HG02678 (cell line): ENCODE measurements around the gene SSBP2.
"Not testable (repeated sequence)": the region's sequence is repeated elsewhere in the genome, so short reads cannot be mapped to it uniquely, and the experiment has no call there.

ENCODE experiments used
- ATAC-seq: cut with Tn5 transposase; IDR thresholded peaks from one replicate; pipeline ENCODE4 v1.9.1; 2021; ENCODE audit warnings: mild to moderate bottlenecking, moderate library complexity; ENCODE audit not compliant: unreplicated experiment

The SSBP2 gene

DNA sequence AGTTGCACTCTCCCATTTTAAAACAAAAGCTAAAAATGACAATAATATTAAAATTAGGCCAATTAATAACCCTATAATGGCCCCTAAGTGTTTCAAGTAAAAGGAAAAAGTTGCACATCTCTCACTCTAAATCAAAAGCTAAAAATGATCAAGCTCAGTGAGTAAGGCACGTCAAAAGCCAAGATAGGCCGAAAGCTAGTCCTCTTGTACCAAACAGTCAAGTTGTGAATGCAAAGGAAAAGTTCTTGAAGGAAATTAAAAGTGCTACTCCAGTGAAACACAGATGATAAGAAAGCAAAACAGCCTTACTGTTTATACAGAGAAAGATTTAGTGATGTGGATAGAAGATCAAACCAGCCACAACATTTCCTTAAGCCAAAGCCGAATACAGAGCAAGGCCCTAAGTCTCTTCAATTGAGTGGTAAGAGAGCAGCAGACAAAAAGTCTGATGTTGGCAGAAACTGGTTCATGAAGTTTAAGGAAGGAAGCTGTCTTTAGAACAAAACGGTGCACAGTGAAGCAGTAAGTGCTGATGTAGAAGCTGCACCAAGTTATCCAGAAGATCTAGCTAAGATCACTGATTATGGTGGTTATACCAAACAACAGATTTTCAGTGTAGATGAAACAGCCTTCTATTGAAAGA is 212.9 kb downstream of the SSBP2 start:
- no peak for ATAC-seq

DNA sequence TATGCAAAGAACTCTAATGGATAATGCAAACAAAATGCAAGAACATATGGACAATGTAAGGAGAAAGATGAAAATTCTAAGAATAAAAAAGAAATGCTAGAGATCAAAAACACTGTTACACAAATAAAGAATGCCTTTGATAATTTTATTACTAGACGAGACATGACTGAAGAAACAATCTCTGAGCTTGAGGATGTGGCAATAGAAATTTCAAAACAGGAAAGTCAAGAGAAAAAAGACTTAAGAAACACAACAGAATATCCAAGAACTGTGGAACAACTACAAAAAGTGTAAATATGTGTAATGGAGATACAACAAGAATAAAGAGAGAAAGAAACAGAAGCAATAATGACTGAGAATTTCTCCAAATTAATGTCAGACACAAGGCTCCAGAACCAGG is 216.5 kb downstream of the SSBP2 start:
- no peak for ATAC-seq

DNA sequence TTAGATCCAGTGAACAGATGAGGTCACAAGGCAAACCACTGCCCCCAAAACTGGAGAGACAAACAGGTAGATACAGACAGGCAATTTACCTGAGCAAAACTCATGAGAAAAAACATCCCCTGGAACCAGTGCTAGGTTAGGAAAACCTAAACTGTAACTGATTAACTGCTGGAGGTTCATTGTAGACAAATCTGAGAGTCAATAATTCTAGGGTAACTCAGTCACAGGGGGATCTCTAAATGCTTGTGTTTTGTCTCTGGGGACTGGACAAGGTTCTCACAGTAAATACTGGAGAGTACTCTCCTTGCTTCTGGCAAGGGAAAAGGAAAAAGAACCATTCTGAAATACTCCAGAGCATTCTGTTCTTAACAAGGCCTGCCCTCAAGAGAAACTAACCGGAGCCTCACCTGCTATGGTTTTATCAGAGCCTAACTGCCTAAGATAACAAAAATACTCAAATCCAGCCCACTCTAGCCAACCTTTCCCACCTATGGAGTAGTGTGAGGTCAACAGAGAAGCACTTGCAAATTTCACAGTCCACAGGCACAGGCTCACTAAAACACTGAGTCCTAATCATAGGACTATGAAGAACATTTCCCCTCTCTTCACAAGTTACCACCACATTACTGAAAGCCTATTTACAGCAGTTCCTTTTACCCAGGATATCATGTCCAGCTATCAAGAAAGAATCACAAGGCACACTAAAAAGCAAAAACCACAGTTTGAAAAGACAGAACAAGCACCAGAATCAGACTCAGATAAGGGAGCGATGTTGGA is 217.1 kb downstream of the SSBP2 start:
- ATAC-seq: no peak

DNA sequence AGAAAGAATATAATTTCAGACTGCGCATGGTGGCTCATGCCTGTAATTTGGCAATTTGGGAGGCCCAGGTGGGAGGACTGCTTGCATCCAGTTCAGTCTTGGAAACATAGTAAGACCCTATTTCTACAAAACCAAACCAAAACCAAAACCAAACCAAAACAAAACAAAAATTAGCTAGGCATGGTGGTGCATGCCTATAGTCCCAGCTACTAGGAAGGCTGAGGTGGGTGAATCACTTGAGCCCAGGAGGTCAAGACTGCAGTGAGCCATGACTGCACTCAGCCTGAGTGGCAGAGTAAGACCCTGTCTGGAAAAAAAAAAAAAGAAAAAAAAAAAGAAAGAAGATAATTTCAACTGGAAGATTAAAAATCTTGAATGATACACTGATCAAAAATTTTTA is 220.0 kb downstream of the SSBP2 start:
- ATAC-seq: no peak

DNA sequence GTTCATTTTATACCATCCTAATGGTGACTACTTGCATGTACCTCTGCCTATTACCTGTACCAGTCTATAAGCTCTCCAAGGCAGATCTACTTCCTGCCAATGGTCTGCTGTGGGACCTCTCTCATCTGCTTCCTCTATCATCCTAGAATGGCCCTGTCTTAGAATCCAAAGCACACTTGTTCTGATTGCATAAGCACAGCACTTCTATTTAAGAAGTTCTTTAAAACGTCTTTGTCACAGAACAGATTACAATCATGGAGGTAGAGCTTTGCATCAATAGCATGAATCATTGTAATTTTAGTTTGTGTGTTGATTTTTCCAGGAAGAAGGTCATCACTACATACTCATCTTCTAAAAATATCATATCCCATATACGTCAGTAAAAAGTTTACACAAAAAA is 225.2 kb downstream of the SSBP2 start:
- no peak for ATAC-seq

DNA sequence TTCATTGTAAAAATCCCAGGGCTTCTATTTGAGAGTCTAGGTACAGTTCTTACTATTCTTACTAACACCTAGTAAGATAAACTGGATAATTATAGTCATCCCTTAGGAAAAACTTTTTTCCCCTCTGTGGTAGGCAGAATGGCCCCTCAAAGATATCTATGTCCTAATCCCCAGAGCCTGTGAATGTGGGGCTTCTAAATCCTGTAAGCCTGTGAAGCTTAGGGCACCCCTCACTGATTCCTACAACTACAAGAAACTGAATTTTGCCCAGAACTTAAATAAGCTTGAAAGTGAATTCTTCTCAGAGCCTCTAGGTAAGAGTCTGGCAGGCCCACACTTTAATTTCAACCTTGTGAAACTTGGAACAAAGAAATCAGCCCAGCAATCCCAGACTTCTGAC is 226.9 kb downstream of the SSBP2 start:
- ATAC-seq: no peak

DNA sequence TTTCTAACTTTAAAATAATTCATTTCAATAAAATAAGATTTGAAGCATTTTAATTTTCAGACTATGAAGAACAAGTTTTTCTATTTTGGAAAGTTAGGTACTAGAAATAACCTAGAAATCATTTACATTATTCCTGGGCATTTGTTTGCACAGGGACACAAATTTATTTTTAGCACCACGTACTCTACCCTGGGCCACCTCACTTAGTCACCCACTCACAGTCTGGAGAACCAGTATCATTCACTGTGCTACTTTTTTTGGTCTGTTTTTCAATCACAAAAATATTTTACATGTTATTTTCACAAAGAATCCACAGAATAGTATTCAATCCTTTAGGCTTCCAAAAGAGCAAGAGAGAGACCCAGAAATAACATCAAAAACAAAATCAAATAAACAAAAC is 228.3 kb downstream of the SSBP2 start:
- no peak for ATAC-seq

DNA sequence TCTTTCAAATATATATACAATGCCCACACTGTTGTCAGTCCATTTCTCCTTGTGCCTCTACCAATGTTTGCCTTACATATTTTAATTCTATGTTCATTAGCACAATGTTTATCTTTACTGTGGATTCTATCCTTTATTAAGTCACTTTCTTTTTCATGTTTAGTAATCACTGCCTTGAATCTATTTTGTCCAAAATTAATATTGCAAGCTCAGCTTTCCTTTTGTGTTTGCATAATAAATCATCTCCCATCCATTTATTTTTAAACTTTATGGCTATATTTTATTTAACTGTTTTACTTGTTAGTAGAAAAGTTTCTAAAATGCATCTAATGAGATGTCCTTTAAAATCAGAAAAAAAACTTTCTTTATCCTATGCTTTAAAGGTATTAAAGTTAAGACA is 230.1 kb downstream of the SSBP2 start:
- no peak for ATAC-seq

DNA sequence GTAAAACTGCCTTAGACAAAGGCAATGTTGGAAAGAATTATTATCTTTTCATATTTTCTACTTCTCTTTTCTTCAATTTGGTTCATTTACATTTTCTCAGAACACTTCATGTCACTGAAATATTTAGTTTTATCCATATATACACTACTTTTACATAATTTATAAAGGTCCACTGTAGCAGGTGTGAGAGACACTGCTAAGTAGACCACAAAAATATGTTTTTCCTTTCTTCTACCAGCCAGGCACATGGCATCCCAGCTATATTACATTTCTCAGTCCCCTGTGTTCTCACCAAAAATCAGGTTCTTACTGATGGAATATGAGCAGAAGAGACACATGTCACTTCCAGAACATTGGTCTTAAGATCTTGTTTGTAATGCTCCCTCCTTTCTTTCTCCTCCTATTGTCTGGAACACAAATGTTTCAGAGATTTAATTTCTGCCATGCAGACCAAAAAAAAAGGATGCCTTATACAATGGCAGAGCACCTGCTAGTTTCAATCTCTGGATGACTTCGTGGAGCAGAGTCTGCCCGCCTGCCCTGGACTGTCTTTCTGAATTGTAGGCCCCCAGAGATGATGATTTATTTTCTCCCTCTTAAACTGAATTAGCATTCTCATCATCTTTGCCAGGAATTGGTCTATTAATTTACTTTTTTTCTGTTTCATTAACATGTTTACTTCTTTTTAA is 231.5 kb downstream of the SSBP2 start:
- no peak for ATAC-seq

DNA sequence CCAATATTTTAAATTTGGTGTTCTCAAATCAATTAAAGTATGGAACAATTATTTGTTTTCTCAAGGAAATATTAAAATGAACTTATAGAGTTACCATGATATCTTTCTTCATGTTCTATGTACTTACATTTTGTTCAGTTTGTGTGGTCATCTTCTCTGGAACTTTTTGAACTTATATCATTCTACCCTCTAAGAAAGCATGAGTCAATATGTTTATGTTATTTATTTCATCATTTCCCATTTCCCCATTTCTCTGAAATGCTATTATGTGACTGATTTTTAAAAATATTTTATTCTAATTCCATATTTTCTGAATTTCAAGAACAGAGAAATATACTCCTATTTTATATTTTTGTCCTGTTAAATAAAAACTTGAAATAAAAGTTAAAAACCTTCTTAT is 233.4 kb downstream of the SSBP2 start:
- ATAC-seq: no peak

DNA sequence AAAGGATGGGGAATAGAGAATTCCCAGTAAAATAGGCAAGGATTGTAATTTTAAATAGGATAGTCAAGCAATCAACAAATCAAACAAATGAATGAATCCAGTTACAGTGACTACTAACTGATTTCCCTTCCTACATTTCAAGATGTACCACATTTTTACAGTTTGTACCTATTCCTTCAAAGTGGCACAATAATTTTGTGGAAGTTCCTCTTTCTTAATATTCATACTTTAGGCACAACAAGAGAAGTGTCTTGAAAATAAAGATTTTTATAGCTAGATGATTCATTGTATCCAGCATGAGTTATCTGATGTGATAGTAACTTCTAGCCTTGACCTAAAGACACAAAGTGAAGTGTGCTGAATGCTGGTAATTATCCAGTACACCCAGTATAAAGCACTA is 234.8 kb downstream of the SSBP2 start:
- ATAC-seq: no peak

DNA sequence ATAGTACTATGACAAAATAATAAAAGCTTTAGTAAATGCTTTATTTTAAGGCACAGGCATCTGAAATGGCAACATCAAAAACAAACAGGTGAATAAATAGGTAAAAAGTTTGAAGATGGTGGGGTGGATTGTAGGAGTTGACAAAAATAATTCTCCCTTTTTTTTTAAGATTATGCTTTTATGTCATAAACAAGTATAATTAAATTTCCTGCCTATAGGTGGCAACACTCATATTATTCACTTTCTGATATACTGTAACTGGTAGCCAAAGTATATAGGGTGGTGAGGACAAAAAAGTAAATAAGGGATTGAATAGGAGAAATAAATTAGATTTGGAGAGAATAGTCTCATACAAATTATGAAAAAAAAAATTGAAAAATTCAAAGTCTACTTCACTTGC is 236.9 kb downstream of the SSBP2 start:
- ATAC-seq: no peak

DNA sequence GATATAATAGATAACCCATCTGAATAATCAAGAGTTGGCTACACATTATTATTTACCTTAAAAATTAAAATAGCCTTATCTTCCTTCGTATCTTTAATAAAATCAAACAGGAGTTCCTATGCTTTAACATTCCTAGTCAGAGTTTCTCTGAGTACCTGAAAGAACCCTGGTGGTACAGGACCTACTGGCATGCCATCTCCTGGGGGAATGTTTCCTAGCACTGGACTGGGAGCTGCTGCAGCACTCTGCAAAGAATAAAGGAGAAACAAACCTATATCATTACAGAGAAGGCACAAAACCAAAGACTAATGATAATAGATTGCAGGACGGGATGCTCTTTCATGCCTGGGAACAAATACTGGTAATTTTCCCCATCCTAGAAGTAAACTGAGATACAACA is 237.4 kb downstream of the SSBP2 start:
- no peak for ATAC-seq

DNA sequence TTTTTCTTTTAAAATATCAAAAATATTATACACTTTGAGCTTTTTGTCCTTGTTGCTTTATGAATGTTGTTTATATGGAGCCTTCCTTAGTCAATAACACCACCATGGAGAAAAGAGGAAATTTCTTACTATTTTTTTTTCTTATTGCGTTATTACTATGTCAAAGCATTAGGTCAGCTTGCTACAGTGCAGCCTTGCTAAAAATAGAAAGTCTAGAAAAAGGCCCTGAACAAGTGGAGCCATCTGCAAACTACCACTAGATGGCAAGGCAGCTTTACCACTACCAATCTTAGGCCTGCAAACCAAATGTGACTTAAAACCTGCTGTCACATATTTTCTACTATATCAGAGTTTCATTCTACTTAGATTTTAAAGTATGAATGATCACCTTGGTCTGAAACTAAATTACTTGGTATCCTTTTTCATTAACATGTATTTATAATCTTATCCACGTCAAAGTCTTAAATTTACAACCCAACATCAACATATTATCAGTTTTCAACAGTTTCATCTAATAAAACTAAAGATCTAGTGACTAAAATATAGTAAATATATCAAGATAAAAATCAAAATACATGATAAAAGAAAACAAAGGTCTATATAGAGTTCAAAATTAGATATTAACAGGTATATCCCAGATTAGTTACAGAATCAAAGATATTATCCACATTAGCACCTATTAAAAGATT is 243.9 kb downstream of the SSBP2 start:
- peak; percentile 99 for ATAC-seq

DNA sequence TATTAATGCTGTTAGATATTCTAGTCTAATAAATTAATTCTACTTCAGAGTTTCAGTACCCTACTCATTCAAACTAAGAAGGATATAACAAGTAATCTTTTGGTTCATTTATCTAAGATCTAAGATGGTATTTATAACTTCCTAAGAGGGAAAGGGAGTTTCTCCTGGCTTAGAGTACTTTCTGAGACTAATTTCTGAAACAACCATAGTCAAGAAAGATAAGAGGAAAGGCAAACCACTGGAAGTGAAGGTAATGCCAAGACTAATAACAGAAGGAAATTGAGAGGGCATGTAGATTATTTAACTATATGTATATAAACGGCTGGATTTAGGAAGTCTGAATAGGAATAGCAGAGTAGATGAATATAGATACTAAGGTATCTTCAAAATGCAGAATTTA is 244.5 kb downstream of the SSBP2 start:
- no peak for ATAC-seq

DNA sequence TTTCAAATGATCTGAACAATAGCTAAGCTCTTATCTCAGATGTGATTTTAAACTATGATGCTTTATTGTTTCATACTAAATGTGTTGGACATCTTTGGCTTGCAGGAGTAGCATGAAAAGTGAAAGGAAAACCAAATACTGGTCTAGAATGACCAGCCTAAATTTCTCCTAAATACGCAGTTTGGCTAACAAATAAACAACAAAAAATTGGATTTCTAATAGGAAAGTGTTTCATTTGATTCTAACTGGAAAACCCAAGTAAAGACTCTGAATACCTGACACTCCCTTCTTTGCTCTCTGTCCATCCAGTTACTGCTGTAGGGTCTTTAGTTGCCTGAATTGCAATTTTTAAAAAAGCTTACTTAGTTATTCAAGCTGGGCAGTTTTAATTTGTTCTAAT is 245.2 kb downstream of the SSBP2 start:
- ATAC-seq: no peak

DNA sequence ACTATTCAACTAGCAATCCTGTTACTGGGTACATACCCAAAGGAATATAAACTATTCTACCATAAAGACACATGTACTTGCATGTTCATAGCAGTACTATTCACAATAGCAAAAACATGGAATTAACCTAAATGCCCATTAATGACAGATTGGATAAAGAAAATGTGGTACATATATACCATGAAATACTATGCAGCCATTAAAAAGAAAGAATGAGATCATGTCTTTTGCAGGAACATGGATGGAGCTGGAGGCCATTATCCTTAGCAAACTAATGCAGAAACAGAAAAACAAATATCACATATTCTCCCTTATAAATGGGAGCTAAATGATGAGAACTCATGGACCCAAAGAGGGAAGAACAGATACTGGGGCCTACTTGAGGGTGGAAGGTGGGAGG is 247.3 kb downstream of the SSBP2 start:
- not testable (repeated sequence) for ATAC-seq

DNA sequence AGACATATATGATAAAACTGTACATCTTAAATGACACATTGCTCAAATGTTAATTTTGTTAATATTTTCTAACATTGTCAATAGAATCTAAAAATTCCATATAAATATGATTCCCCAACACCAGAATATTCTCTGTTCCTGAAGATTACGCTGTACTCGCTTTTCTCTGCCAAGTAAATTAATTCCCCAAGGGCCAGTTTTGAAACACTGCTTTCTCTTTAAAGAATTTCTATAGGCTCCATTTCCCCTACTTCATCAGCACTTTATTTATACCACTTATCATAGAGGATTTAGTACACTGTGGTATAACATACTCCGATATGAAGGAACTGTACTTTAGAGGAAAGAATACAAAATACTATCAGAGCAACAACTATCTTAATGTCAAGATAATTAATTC is 255.6 kb downstream of the SSBP2 start:
- ATAC-seq: no peak

DNA sequence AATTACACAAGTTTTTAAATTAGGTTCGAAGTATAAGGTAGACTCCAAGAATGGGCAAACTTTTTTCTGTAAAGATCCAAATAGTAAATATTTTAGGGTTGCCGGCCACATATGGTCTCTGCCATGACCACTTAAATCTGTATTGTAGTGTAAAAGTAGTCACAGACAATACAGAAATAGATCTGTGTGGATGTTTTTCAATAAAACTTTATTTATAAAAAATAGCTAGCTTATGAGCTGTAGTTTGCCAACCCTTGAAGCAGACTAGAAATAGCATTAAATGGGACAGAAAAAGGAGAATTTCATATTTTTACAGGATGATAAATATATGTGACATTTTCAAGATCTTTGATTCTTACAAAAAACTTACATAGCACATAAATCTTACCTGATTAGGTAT is 262.0 kb downstream of the SSBP2 start:
- no peak for ATAC-seq

DNA sequence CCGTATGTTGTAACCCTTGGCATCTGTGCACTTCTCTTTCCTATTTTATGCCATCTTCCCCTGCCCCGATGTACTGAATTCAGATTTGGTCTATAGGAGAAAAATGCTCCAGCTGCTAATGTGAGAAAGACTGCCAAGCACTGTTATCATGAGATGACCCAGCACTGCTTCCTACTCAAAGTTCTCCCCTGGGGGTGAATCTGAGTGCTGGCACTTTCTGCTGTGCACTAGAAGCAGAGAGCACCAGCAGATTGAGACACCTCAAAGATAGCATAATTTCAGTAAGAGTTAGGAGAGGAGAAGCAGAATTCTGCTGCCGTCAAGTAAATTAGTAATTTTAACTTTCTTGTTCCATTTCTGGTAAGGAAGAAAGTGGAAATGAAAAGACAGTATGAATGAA is 264.2 kb downstream of the SSBP2 start:
- ATAC-seq: no peak

DNA sequence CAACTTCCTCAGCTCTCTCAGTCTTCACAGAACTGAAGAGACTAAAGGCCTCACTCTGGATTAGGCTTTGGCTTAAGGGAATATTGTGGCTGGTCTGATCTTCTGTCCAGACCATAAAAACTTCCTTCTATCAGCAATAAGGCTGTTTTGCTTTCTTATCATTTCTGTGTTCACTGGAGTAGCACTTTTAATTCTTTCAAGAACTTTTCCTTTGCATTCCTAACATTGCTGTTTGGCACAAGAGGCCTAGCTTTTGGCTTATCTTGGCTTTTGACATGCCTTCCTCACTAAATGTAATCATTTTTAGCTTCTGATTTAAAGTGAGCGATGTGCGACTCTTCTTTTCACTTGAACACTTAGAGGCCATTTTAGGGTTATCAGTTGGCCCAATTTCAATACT is 268.3 kb downstream of the SSBP2 start:
- ATAC-seq: no peak

DNA sequence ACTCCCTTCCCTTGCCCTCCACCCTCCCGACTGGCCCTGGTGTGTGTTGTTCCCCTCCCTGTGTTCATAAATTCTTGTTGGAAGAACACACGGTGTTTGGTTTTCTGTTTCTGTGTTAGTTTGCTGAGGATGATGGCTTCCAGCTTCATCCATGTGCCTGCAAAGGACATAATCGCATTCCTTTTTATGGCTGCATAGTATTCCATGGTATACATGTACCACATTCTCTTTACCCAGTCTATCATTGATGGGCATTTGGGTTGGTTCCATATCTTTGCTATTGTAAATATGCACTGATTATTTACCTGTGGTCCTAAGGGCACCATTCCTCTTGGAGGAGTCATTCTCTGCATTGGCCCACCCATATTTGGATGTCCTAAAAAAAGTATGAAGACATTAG is 277.5 kb downstream of the SSBP2 start:
- ATAC-seq: not testable (repeated sequence)
